Mesenchymal stem cell (in vitro differentiated cells and primary cell): ENCODE results near the gene SLK.

Experiments used
- DNase-seq: peaks from one replicate; pipeline ENCODE4 v3.0.0-alpha.2; 2013
- H2AFZ ChIP-seq: one replicate; pipeline ENCODE4 v1.6.1; 2013; ENCODE audit warnings: low read depth, mild to moderate bottlenecking, control low read depth, inconsistent platforms, low read length, moderate library complexity
- H2AK5ac ChIP-seq: 2 replicates; pipeline ENCODE4 v1.6.1; 2013; ENCODE audit warnings: low read length, moderate library complexity, mild to moderate bottlenecking, inconsistent platforms; ENCODE audit not compliant: severe bottlenecking
- H2BK120ac ChIP-seq: one replicate; pipeline ENCODE4 v1.6.1; 2013; ENCODE audit warnings: low read depth, mild to moderate bottlenecking, inconsistent platforms, low read length, moderate library complexity
- H2BK12ac ChIP-seq, 2 experiments: one replicate each; pipeline ENCODE4 v1.6.1; 2013; ENCODE audit warnings: inconsistent platforms in 2 of 2, low read length in 2 of 2, mild to moderate bottlenecking in 2 of 2, moderate library complexity in 2 of 2, control low read depth in 1 of 2
- H2BK15ac ChIP-seq: one replicate; pipeline ENCODE4 v1.6.1; 2013; ENCODE audit warnings: mild to moderate bottlenecking, low read depth, inconsistent platforms; ENCODE audit not compliant: poor library complexity, severe bottlenecking
- H2BK5ac ChIP-seq: 2 replicates; pipeline ENCODE4 v1.6.1; 2013; ENCODE audit warnings: low read depth, mild to moderate bottlenecking, low read length, control low read depth, inconsistent platforms; ENCODE audit not compliant: poor library complexity, severe bottlenecking
- H3K14ac ChIP-seq, 2 experiments: one replicate each; pipeline ENCODE4 v1.6.1; 2013; ENCODE audit warnings: inconsistent platforms in 2 of 2, low read length in 2 of 2, control low read depth in 1 of 2, mild to moderate bottlenecking in 1 of 2, moderate library complexity in 1 of 2
- H3K18ac ChIP-seq, 2 experiments: one replicate each; pipeline ENCODE4 v1.6.1; 2013; ENCODE audit warnings: inconsistent platforms in 2 of 2, low read length in 2 of 2, control low read depth in 1 of 2, low read depth in 1 of 2, mild to moderate bottlenecking in 1 of 2
- H3K23ac ChIP-seq, 2 experiments: one replicate each; pipeline ENCODE4 v1.6.1; 2013; ENCODE audit warnings: inconsistent platforms in 2 of 2, low read length in 2 of 2, mild to moderate bottlenecking in 2 of 2, moderate library complexity in 2 of 2, control low read depth in 1 of 2
- H3K27ac ChIP-seq: 2 replicates; pipeline ENCODE4 v1.5.1; 2013; ENCODE audit warnings: mild to moderate bottlenecking, moderate library complexity, low read length, control low read depth, inconsistent platforms; ENCODE audit not compliant: poor library complexity, severe bottlenecking
- H3K27me3 ChIP-seq, 2 experiments: 2 replicates each; pipeline versions ENCODE4 v1.6.1 to v1.7.0; 2013; ENCODE audit warnings: low read length in 2 of 2, mild to moderate bottlenecking in 2 of 2, moderate library complexity in 2 of 2, control low read depth in 1 of 2, inconsistent platforms in 1 of 2; ENCODE audit not compliant: control insufficient read depth in 1 of 2, insufficient read depth in 1 of 2
- H3K36me3 ChIP-seq, 2 experiments: 2 replicates each; pipeline versions ENCODE4 v1.6.1 to v1.7.0; 2013; ENCODE audit warnings: low read length in 2 of 2, control low read depth in 1 of 2, inconsistent platforms in 1 of 2, low read depth in 1 of 2, mild to moderate bottlenecking in 1 of 2; ENCODE audit not compliant: insufficient read depth in 2 of 2, control insufficient read depth in 1 of 2
- H3K4ac ChIP-seq, 2 experiments: one replicate each; pipeline ENCODE4 v1.6.1; 2013; ENCODE audit warnings: inconsistent platforms in 2 of 2, low read length in 2 of 2, mild to moderate bottlenecking in 2 of 2, moderate library complexity in 2 of 2, control low read depth in 1 of 2, low read depth in 1 of 2
- H3K4me1 ChIP-seq: 2 replicates; pipeline ENCODE4 v1.6.1; 2013; ENCODE audit warnings: low read depth, low read length, control low read depth; ENCODE audit not compliant: control insufficient read depth, insufficient read depth
- H3K4me2 ChIP-seq: 2 replicates; pipeline ENCODE4 v1.6.1; 2013; ENCODE audit warnings: low read length, mild to moderate bottlenecking, inconsistent platforms; ENCODE audit not compliant: poor library complexity, severe bottlenecking
- H3K4me3 ChIP-seq, 2 experiments: 2 replicates each; pipeline versions ENCODE4 v1.5.1 to v1.7.0; 2013; ENCODE audit warnings: low read length in 2 of 2, mild to moderate bottlenecking in 2 of 2, control low read depth in 1 of 2, low read depth in 1 of 2; ENCODE audit not compliant: insufficient read depth in 1 of 2
- H3K79me1 ChIP-seq: replicated peaks from 2 replicates; pipeline ENCODE4 v1.6.1; 2013; ENCODE audit warnings: mild to moderate bottlenecking, control low read depth, low read length, inconsistent platforms; ENCODE audit not compliant: poor library complexity, severe bottlenecking
- H3K9ac ChIP-seq: 2 replicates; pipeline ENCODE4 v1.7.0; 2013; ENCODE audit warnings: mild to moderate bottlenecking, low read length, moderate library complexity
- H3K9me3 ChIP-seq: 2 replicates; pipeline ENCODE4 v1.7.0; 2013; ENCODE audit warnings: mild to moderate bottlenecking, low read length; ENCODE audit not compliant: control insufficient read depth
- H4K8ac ChIP-seq: one replicate; pipeline ENCODE4 v1.6.1; 2013; ENCODE audit warnings: inconsistent platforms, mild to moderate bottlenecking, low read length, moderate library complexity
- H4K91ac ChIP-seq: one replicate; pipeline ENCODE4 v1.6.1; 2013; ENCODE audit warnings: mild to moderate bottlenecking, low read length, inconsistent platforms
- WGBS: methylation state at CpG from one replicate; pipeline ENCODE4 v1.1.7; 2013; ENCODE audit warnings: mixed read lengths; 5-methylcytosine and 5-hydroxymethylcytosine counted together

Gene SLK

DNA sequence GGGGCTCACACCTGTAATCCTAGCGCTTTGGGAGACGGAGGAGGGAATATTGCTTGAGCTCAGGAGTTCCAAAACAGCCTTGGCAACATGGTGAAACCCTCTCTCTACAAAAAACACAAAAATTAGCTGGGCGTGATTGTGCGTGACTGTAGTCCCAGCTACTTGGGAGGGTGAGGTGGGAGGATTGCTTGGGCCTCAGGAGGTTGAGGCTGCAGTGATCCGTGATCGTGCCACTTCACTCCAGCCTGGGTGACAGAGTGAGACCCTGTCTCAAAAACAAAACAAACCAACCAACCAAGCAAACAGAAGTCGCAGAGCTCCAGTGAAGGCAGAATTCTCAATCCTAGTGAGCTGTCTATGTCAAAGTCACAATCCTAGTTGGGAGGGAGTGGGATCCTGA is 34.7 kb upstream of the SLK start:
- H2BK5ac ChIP-seq, result no peak overlapping the region
- no peak overlapping the region for H4K8ac ChIP-seq
- H3K4ac ChIP-seq, result no peak overlapping the region
- H3K79me1 ChIP-seq, result no peaks in the 10 kb centered on the region
- no peak overlapping the region for H2AK5ac ChIP-seq
- no peak overlapping the region for H2AFZ ChIP-seq
- H3K36me3 ChIP-seq, result no peaks in the 10 kb centered on the region
- H3K27me3 ChIP-seq, result no peaks in the 10 kb centered on the region
- no peak overlapping the region for H3K4me3 ChIP-seq
- peaks cover 3% of the 10 kb centered on the region for H3K4me1 ChIP-seq
- H3K14ac ChIP-seq, result no peak overlapping the region
- no peak overlapping the region for H3K18ac ChIP-seq
- H2BK120ac ChIP-seq, result no peak overlapping the region
- no peak overlapping the region for H2BK15ac ChIP-seq
- H3K9ac ChIP-seq, result no peak overlapping the region
- DNase-seq, result no peak
- 95% methylated on average over 5 of the region's 7 CpGs for WGBS
- no peak overlapping the region for H2BK12ac ChIP-seq
- no peak overlapping the region for H3K4me2 ChIP-seq
- H4K91ac ChIP-seq, result no peak overlapping the region
- peak overlapping the region in 1 of 2 experiments; percentile 57 for H3K23ac ChIP-seq
- H3K27ac ChIP-seq, result no peak overlapping the region
- no peaks in the 10 kb centered on the region for H3K9me3 ChIP-seq

DNA sequence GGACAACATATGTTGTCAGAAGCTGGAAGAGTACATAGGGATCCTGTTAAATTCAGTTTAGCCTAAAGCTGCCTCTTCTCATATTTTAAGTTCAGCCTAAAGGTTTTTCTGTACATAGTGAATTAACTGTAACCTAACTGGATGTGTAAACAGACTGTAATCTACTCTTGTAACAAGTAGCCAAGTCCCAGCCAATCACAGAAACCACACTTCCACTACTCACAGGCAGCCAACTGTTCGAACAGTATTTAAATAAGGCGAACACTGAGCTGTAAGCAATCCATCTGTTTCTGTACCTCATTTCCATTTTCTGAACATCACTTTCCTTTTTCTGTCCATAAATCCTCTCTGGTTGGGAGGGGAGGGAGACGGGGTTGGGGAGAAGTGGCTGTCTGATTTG is 34.0 kb upstream of the SLK start:
- Histone ChIP-seq H3K9ac (no peak overlapping the region), H3K79me1 (no peaks in the 10 kb centered on the region), H2BK12ac (no peak overlapping the region), H3K27me3 (no peaks in the 10 kb centered on the region), H4K8ac (no peak overlapping the region), H2BK15ac (no peak overlapping the region), H3K23ac (no peak overlapping the region), H2AK5ac (no peak overlapping the region), H3K4me3 (no peak overlapping the region), H4K91ac (no peak overlapping the region), H3K4me1 (peaks cover 3% of the 10 kb centered on the region), H3K4ac (no peak overlapping the region), H2AFZ (no peak overlapping the region), H2BK5ac (no peak overlapping the region), H3K18ac (no peak overlapping the region), H2BK120ac (no peak overlapping the region), H3K27ac (no peak overlapping the region), H3K36me3 (no peaks in the 10 kb centered on the region), H3K4me2 (no peak overlapping the region), H3K9me3 (no peaks in the 10 kb centered on the region), H3K14ac (no peak overlapping the region)
- WGBS, result no CpG with 5 or more reads among the region's 3 CpGs
- no peak for DNase-seq

DNA sequence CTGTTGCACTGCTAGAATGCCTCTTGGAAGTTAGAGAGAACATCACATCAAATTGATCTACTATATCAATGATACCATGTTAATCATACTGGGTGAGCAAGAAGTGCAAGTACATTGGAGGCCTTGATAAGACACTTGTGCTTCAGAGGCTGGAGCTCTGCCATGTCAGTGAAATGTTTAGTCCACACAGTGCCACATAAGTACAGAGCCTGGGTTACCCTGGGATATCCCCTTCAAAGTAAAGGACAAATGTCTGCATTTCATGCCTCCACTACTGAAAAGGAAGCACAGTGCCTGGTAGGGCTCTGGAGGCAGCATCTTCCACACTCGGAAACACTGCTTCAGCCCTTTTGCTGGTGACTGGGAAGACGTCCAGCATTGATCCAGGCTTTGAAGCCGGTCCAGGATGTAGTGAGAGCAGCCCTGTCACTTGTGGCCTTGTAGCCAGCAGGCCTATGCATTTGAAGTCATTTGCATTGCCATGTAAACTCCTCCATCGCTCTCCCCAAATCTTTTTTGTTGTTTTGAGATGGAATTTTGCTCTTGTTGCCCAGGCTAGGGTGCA is 33.3 kb upstream of the SLK start:
- DNase-seq, result no peak
- Histone ChIP-seq H3K9me3 (no peaks in the 10 kb centered on the region), H3K36me3 (no peaks in the 10 kb centered on the region), H3K9ac (no peak overlapping the region), H2BK12ac (no peak overlapping the region), H2BK15ac (peak overlapping the region; percentile 13), H4K8ac (no peak overlapping the region), H2BK120ac (no peak overlapping the region), H3K27me3 (no peaks in the 10 kb centered on the region), H2BK5ac (no peak overlapping the region), H3K23ac (no peak overlapping the region), H3K79me1 (no peaks in the 10 kb centered on the region), H2AK5ac (no peak overlapping the region), H3K4me3 (no peak overlapping the region), H3K4ac (no peak overlapping the region), H3K14ac (no peak overlapping the region), H3K27ac (no peak overlapping the region), H4K91ac (no peak overlapping the region), H3K18ac (no peak overlapping the region), H2AFZ (no peak overlapping the region), H3K4me2 (no peak overlapping the region), H3K4me1 (peaks cover 3% of the 10 kb centered on the region)
- WGBS, result 96% methylated on average over 4 of the region's 4 CpGs

DNA sequence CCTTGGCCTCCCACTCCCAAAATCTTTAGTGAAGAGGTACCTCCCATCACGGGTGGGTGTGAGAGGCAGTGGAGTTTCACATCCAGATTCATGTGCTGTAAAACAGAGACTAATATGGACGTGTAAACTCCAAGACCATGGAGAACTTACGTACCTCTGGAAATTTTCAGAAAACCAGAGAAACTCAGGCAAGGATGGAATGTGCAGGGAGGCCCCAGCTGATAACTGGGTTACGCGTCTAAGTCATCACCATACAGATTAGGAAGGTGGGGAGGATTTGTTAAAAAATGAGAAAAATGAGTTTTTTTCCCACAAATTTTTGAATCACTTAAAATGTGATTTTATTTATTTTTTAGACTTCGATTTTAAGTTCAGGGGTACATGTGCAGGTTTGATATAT is 32.6 kb upstream of the SLK start:
- H4K91ac ChIP-seq, result no peak overlapping the region

More for the DNA sequence above, 32.6 kb upstream of the SLK start:
- Histone ChIP-seq H3K23ac (no peak overlapping the region), H3K27ac (no peak overlapping the region), H2BK15ac (no peak overlapping the region), H3K14ac (no peak overlapping the region), H3K9me3 (no peaks in the 10 kb centered on the region), H3K4ac (no peak overlapping the region), H2AFZ (no peak overlapping the region), H4K8ac (no peak overlapping the region), H3K27me3 (no peaks in the 10 kb centered on the region), H2BK120ac (no peak overlapping the region), H2AK5ac (no peak overlapping the region), H2BK5ac (no peak overlapping the region), H3K79me1 (no peaks in the 10 kb centered on the region), H3K4me3 (no peak overlapping the region), H3K4me2 (no peak overlapping the region), H2BK12ac (no peak overlapping the region), H3K36me3 (no peaks in the 10 kb centered on the region), H3K18ac (no peak overlapping the region), H3K4me1 (peaks cover 3% of the 10 kb centered on the region), H3K9ac (no peak overlapping the region)
- no peak for DNase-seq
- WGBS, result 93% methylated on average over 5 of the region's 6 CpGs
